GM21515 (cell line): Measurements from ENCODE around the gene NRM.
A peak's percentile ranks its signal among the peaks of the same experiment; 100 is the strongest.
"Not testable (repeated sequence)": the region's sequence is repeated elsewhere in the genome, so short reads cannot be mapped to it uniquely, and the experiment has no call there.

Experiments
- ATAC-seq: cut with Tn5 transposase; IDR thresholded peaks from one replicate; pipeline ENCODE4 v1.9.1; 2021; ENCODE audit not compliant: unreplicated experiment

NRM gene

DNA sequence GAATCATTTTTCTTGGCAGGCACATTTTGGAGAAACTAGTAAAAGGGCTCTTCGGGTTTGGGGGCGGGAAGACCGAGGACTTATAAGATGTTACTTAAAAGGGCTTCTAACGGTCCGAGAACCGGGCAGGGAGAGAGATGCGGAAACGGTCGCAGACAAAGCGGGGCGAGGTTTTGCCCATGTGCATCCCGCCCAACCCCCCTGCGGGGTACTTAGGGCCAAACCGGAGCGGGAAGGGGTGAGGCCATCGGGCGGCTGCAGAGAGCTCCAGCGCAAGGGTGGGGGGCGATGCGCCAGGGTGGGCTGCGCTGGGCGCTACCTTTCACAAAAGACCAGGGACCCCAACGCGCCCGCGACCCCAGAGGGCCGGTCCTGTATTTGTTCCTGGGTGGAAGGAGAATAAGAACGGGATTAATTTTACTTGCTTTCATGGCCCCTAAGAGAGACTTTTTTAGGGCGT is 30.0 kb upstream of the NRM start:
- ATAC-seq: no peak

DNA sequence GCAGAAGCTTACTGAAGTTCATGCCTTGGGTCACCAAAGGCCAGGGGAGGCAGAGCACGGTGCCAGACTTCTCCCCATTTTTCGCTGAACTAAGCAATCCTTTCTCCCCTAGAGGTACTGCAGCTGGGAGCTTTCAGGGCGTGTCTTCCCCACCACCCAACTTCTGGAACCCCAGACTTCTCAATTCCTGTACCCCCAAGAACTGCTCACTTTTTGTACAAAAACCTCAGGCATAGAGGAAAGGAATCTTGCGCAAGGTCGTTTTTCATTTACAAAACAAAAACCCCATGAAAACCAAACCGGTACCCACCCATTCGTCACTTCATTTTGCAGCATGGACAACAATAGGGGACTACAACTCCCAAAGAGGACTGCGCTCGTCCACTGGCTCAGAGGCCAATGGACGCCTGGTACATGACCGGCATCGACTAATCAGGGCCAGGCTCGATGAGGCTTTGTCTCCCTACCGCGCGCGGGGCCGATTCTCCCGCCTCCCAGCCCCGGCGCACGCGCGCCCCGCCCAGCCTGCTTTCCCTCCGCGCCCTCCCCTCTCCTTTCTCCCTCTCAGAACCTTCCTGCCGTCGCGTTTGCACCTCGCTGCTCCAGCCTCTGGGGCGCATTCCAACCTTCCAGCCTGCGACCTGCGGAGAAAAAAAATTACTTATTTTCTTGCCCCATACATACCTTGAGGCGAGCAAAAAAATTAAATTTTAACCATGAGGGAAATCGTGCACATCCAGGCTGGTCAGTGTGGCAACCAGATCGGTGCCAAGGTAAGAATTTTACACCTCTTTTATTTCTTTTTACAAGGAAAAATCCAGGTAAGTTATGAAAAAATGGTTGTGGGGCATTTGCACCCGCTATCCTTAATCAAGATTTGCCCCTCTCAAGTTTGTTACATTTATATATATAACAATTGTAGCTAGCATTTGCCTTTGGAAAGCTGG is 29.3 kb upstream of the NRM start, which contains the start of gene TUBB:
TSS of gene TUBB (plus strand) at position 562 of the 947 bp plus-strand sequence. CDS start at position 717, 155 bp downstream.
- peak; percentile 39 for ATAC-seq

DNA sequence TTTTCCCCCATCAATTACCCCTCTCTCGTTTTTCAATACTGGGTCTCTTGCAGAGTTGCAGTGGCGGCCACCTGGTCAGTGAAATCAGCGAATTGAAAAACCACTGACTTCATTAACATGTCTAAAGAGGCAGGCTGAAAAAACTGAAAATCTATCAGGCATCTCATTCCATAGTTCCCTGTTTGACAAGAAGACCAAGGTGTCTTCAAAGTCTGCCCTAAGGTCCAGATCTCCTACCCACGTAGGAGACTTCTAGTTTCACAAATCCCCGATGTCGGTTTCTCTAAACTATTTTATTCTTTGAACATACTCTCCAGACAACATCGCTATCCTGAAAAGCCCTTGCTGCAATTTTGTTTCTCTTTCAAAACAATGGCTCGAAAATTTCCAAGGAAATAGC is 28.6 kb upstream of the NRM start:
- ATAC-seq: no peak

DNA sequence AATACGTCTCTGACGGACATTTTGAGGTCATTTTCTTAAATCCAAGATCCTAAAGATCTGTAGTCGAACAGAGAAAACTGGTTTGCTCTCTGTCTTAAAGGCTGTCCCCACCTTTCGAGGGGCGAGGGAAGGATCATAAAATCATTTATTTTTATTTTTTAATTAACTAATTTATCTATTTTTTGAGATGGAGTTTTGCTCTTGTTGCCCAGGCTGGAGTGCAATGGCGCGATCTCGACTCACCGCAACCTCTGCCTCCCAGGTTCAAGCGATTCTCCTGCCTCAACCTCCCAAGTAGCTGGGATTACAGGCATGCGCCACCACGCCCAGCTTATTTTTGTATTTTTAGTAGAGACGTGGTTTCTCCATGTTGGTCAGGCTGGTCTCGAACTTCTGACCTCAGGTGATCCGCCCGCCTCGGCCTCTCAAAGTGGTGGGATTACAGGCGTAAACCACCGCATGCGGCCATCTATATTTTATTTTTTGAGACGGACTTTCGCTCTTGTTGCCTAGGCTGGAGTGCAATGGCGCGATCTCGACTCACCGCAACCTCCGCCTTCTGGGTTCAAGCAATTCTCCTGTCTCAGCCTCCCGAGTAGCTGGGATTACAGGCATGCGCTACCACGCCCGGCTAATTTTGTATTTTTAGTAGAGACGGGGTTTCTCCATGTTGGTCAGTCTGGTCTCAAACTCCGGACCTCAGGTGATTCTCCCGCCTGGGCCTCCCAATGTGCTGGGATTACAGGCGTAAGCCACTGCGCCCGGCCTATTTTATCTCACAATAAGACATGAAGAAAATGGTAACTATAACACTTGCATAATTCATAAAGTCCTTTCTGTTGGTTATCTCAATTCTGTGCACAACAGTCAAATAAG is 27.3 kb upstream of the NRM start:
- not testable (repeated sequence) for ATAC-seq

DNA sequence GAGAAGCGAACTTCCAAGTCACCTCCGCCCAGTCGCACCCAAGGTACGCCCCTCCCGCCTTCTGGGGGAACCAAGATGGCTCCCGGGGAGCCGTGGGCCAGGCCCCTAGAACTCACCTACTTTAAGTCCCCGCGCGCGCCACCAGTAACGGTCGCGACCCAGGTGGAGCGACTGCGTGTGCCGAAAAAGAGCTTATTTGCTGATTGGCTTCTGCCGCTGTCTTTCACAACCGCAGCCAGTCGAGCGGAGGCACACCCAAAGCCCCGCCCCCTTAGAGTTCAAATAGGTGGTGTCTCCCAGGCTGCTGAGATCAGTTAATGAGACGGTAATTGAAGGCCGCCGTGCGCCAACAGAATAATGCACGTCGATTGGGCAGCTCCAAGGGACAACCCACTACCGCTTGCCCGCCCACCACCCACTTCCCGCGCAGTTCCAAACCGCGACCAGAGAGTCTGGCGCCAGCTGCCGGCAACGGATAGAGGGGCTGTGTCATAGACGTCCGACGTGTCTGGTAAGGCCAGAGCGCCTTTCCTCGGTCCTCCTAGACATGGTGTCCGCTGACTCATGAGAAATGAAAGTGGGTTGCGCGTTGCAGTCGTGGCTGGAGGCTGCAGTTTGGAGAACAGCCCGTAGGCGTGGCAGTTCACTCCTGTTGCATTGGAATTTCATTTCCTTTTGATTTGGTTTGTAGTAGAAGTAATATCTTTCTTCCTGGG is 26.5 kb upstream of the NRM start, which contains the start of gene MDC1:
TSS of gene MDC1 (minus strand) at position 153 of the 716 bp plus-strand sequence. CDS start 2,106 bp downstream, outside the sequence.
- ATAC-seq: peak; percentile 71

DNA sequence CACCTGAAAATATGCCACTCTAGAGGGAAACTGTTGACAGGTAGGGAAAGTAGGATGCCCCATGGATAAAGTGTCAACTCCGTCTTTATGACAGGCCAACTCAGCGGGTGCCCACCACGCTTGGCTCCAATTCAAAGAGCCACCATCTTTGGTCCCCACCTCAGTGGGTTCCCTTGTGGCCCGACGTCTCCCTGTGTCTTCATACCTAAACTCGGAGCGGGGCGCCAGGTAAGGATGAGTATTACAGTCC is 26.0 kb upstream of the NRM start:
- ATAC-seq: no peak

DNA sequence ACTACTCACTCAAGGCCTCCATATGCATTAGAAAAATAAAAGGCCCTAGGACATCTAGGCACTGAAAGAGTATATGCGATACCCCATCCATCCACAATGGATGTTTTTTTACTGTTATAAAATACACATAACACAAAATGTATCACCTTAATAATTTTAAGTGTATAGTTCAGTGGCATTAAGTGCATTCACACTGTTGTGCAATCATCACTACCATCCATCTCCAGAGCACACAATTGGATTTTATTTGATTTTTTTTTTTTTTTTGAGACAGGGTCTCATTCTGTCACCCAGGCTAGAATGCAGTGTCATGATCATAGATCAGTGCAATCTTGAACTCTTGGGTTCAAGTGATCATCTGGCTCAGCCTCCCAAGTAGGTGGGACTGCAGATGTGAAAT is 23.5 kb upstream of the NRM start:
- ATAC-seq: no peak

DNA sequence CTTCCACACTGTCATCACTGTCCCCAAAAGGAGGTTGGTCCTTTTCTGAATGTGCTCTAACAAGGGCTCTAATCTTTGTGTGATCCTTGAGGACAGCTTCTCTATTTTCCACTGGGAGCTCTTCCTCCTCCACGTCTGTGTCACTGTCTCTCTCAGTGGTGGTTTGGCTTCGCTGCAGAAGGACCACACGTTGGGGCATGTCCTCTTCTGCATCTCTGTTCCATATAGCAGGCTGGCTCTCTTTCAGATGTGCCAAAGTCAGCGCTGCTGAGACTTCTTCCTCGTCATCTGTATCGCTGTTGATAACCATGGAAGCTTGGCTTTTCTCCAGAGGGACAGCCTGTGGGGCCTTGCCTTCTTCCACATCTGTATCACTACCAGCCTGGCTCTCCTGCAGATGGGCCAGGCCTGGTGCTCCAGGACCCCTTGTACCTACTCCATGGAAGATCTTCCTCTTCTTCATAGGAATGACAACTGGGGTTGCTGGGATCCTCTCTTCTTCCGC is 21.7 kb upstream of the NRM start:
- no peak for ATAC-seq

DNA sequence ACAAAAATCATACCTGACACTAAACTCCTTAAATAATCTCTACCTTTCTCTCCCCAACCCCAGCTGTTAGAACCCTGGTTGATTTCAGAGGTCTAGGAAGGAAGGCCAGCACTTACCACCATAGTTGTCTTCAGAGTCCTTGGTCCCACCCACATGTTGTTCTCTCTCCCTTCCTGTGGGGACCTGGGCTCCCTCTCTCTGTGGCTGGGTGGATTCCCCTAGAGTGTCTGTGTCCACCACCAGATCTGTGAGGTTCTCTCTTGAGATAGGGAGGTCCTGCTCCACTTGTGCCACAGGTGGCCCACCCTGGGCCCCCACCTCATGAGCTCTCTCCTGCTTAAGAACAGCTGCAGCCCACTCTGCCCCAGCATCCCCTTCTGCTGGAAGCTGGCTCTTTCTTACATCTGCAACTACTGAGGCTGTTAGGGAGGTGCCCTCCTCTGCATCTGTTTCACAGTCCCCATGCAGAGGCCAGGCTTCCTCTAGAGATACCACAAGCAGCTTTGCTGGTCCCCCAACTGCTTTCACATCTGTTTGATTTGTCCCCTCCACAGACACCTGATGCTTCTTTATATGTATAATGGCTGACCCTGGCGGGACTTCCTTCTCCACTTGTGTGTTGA is 21.1 kb upstream of the NRM start:
- no peak for ATAC-seq

DNA sequence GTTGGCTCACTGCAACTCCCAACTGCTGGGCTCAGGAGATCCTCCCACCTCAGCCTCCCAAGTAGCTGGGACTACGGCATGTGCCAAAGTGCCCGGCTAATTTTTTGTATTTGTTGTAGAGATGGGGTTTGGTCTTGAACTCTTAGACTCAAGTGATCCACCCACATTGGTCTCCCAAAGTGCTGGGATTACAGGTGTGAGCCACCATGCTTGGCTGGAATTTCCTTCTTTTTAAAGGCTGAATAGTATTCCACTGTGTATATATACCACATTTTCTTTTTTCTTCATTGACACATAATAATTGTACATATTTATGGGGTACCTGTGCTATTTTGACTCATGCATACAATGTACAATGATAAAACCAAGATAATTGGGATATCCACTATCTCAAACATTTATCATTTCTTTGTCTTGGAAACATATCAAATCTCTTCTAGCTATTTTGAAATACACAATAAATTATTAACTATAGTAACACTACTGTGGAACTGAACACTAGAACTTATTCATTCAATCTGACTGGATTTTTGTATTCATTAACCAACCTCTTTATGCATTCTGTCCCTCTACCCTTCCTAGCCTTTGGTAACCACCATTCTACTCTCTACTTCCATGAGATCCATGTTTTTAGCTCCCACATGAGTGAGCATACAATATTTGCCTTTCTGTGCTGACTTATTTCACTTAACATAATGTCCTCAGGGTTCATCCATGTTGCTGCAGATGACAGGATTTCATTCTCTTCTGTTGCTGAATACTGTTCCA is 18.5 kb upstream of the NRM start:
- no peak for ATAC-seq

DNA sequence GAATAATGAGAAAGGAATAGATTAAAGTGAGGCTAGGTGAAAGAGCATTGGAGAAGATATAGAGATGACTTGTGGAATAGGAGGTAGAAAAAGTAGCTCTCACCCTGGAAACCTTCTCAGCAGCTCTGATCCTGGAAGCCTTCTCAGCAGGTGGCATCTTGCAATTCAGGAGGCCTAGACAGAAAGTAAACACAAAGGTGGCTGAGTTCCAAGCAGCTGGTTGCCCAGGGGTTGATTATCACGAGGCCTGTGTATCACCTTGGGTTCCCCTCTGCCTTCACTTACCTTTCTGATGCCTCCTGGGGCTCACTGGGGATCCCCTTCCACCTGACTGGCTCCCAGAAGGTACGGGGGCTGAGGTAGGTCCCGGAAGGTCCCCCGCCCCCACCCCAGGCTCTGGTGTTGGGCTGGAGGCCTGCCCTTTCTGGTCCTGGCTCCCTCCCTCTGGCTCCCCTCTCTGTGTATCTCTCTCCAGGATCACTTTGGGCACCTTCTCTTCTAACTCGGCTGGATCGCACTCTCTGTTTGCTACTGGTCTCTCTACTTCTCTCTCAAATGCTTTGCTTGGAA is 16.6 kb upstream of the NRM start:
- no peak for ATAC-seq

DNA sequence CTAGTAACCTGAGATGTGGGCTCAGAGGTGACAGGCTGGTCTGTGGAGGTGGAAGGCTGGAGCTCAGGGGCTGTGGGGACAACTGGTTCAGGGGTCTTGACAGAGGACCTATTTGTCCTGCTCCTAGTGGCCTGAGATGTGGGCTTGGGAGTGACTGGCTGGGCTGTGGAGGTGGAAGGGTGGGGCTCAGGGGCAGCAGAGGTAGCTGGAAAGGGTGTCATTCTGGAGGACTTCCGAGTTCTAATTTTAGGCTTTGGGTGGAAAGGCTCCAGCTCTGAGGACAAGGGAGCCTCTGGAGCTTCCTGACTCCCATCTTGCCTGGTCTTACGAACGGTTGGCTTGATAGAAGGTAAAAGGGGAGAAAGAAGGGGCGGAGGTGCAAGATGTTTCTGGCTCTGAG is 14.8 kb upstream of the NRM start:
- ATAC-seq: no peak

DNA sequence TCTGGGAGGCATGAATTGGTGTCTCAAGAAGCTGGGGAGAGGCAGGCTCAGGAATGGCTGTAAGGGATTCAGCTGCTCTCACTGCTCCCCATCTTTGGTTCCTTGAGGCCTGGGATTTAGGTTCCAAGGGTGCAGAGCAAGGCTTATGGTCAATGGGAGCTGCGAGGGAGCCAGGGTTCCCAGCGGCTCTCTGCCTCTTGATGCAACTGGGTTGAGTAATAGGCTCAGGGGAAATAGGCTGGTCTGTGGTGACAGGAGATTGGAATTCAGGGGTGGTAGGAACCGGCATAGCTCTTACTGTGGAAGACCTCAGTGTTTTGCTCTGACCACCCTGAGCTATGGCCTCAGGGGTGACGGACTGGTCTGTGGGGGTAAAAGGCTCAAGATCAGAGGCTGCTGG is 13.0 kb upstream of the NRM start:
- no peak for ATAC-seq

DNA sequence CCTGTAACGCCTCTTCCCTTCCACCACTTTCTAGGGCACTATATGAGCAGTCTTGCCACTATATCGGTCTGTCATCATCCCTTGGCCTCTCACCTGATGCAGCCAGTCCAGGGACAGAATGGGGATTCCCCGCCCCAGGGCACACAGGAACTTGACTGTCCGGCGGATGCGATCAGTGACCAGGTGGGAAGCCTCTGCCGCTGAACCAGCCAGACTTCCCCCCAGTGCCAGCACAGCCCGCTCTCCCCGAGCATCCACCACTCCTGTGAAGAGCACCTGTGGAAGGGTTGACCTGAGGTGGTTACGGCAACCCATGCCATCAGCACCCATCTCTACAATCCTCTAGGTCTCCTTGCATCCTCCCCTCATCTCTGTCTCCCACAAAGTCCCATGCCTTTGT is 12.2 kb upstream of the NRM start:
- ATAC-seq: no peak

DNA sequence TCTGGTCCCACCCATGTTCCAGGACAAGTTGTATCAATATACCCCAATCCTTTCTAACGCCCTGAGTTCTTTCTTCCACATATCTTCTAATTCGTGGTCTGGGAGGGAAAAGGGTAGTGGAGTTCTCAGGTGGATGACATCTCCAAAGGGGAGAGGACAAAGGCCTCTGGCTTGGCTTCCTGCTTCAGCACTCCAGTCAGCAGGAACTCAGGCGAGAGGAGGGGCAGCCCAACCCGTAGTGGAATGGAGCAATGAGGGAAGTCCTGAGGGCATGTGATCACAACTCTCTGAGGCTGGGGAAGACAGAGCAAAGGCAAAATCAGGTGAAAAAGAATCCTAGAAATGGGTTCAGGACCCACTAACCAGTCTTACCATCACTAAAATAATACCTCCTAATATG is 9.6 kb upstream of the NRM start:
- ATAC-seq: no peak

DNA sequence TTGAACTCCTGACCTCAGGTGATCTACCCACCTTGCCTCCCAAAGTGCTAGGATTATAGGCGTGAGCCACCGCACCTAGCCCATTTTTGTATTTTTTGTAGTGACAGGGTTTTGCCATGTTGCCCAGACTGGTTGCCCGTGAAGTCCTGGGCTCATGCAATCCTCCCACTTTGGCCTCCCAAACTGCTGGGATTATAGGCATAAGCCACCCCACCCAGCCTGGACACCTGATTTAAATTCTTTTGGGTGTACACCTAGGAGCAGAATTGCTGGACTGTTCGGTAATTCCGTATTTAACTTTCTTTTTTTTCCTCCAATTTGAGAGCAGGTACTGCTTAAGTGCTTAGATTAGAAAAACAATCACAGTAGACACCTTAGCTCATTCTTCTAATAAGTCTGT is 5.6 kb upstream of the NRM start:
- ATAC-seq: no peak

DNA sequence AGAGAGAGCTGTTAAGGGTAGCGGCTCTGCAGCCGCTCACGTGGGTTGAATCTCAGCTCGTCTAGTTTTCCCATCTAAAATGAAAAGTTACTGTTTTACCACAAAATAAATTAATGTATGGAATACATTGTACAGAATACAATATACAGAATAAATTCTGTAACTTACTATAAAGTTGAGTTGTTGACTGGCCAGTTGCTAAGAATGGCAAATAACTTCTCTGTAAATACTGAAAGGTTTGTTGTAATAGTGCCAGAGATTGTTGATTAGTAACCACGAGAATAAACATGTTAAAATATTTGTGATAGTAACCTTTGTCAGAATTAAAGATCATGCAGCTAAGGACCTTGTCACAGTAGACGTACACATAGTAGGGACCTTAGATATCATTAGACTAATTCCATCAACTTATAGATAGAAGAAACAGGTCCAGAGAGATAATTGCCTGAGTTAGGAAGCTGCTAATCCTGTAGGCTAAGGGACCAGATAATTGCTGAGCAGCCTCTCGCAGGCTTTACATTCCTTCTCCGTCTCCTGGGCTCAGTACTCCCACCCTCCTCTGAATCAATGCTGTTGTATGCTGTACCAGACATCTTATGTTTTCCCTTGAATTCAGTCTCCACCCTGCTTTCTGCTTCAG is 544 bp upstream of the NRM start:
- ATAC-seq: no peak

DNA sequence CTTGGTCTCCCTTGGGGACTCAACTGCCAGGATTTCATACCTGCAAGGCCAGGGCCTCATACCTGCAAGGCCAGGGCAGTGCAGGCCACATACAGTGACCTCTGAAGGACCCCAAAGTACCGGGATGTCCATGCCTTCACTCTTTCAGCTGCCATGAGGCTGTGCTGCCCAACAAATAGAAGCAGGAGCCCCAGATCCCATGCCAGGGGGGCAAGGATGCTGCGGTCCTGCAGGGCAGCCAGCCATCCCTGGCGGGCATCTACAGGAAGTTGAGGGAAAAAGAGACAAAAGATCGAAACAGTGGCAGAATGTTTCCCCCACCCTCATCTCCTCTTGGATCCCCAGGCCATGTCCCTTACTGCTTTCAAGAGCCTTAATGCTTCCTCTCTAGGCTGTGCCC is 799 bp downstream of the NRM start:
- no peak for ATAC-seq
